IMR-90 (cell line): ENCODE data around the gene KCNQ1. TPM values are rescaled to one million over a fixed set of nuclear protein-coding genes. Genes with fewer than 3 reads are reported as not detected.

Experiments
- ATAC-seq: fragments of 200-7000 bp; cut with Tn5 transposase; 2 replicates; pipeline ENCODE4 v1.9.1; 2020; ENCODE audit warnings: low read depth, mild to moderate bottlenecking, moderate library complexity
- BruUV-seq: library from RNA; stranded (reverse); fragments of 400-500 nt; replicated peaks from 2 replicates; lab custom pipeline; 2021; lab: Mats Ljungman, UMichigan
- CTCF ChIA-PET: fragments of 300-600 bp; formaldehyde crosslinking; extraction: SDS; loops from one replicate; lab custom pipeline; 2021; ENCODE audit warnings: antibody characterized with exemption; lab: Yijun Ruan, JAX
- POLR2A ChIA-PET: fragments of 300-600 bp; sonication (Branson Sonifier 250); formaldehyde crosslinking; loops from one replicate; lab custom pipeline; 2022; ENCODE audit warnings: antibody characterized with exemption; ENCODE audit not compliant: unreplicated experiment; lab: Charles Lee
- DNase-seq: peaks from one replicate; pipeline ENCODE4 v3.0.0; 2013
- H2AFZ ChIP-seq: replicated peaks from 2 replicates; pipeline ENCODE3; 2013; ENCODE audit warnings: low read length, mild to moderate bottlenecking; ENCODE audit not compliant: poor library complexity
- H2AK5ac ChIP-seq: 2 replicates; pipeline ENCODE4 v1.6.1; 2013; ENCODE audit warnings: low read depth, low read length, inconsistent platforms
- H2AK9ac ChIP-seq: replicated peaks from 2 replicates; pipeline ENCODE3; 2013; ENCODE audit warnings: mild to moderate bottlenecking, low read depth, low read length, moderate library complexity; ENCODE audit not compliant: poor library complexity
- H2BK120ac ChIP-seq: 2 replicates; pipeline ENCODE4 v1.6.1; 2013; ENCODE audit warnings: low read depth, low read length, inconsistent platforms
- H2BK15ac ChIP-seq: 3 replicates; pipeline ENCODE4 v1.6.1; 2013; ENCODE audit warnings: low read depth, low read length, inconsistent platforms
- H2BK20ac ChIP-seq: 2 replicates; pipeline ENCODE4 v1.6.1; 2013; ENCODE audit warnings: low read depth, mild to moderate bottlenecking, inconsistent platforms, low read length, moderate library complexity
- H2BK5ac ChIP-seq: 2 replicates; pipeline ENCODE4 v1.6.1; 2013; ENCODE audit warnings: mild to moderate bottlenecking, low read depth, low read length, inconsistent platforms; ENCODE audit not compliant: poor library complexity, severe bottlenecking
- H3K14ac ChIP-seq: replicated peaks from 2 replicates; pipeline ENCODE4 v1.6.1; 2013; ENCODE audit warnings: low read depth, low read length, inconsistent platforms
- H3K18ac ChIP-seq: 2 replicates; pipeline ENCODE4 v1.6.1; 2013; ENCODE audit warnings: low read depth, low read length, control low read depth
- H3K23ac ChIP-seq: 2 replicates; pipeline ENCODE4 v1.6.1; 2013; ENCODE audit warnings: low read depth, low read length, inconsistent platforms
- H3K27ac ChIP-seq: 2 replicates; pipeline ENCODE4 v1.5.1; 2013; ENCODE audit warnings: mild to moderate bottlenecking, control low read depth, low read length; ENCODE audit not compliant: insufficient read depth
- H3K27me3 ChIP-seq: 2 replicates; pipeline ENCODE4 v1.6.1; 2013; ENCODE audit warnings: low read length; ENCODE audit not compliant: control insufficient read depth, insufficient read depth
- H3K36me3 ChIP-seq: 2 replicates; pipeline ENCODE4 v1.6.1; 2013; ENCODE audit warnings: low read length, mixed read lengths; ENCODE audit not compliant: control insufficient read depth, insufficient read depth
- H3K4ac ChIP-seq: 2 replicates; pipeline ENCODE4 v1.6.1; 2013; ENCODE audit warnings: low read depth, low read length, inconsistent platforms
- H3K4me1 ChIP-seq: 2 replicates; pipeline ENCODE4 v1.6.1; 2013; ENCODE audit warnings: low read length, mixed read lengths; ENCODE audit not compliant: control insufficient read depth, insufficient read depth
- H3K4me2 ChIP-seq: 2 replicates; pipeline ENCODE4 v1.6.1; 2013; ENCODE audit warnings: low read depth, mild to moderate bottlenecking, control low read depth, low read length, moderate library complexity
- H3K4me3 ChIP-seq: 2 replicates; pipeline ENCODE4 v1.5.1; 2013; ENCODE audit warnings: low read depth, mild to moderate bottlenecking, control low read depth, low read length, moderate library complexity; ENCODE audit not compliant: insufficient read depth
- H3K56ac ChIP-seq: 2 replicates; pipeline ENCODE4 v1.6.1; 2013; ENCODE audit warnings: low read length, inconsistent platforms; ENCODE audit not compliant: insufficient read depth; ENCODE audit errors: extremely low read depth
- H3K79me1 ChIP-seq, 2 experiments: 2 replicates each; pipeline ENCODE4 v1.6.1; 2013; ENCODE audit warnings: low read length in 2 of 2, inconsistent platforms in 1 of 2, low read depth in 1 of 2
- H3K9ac ChIP-seq: 2 replicates; pipeline ENCODE4 v1.6.1; 2013; ENCODE audit warnings: low read depth, low read length, control low read depth
- H3K9me1 ChIP-seq: 2 replicates; pipeline ENCODE4 v1.6.1; 2013; ENCODE audit warnings: low read length, inconsistent platforms; ENCODE audit not compliant: insufficient read depth
- H3K9me3 ChIP-seq: 2 replicates; pipeline ENCODE4 v1.6.1; 2013; ENCODE audit warnings: low read length; ENCODE audit not compliant: control insufficient read depth, insufficient read depth
- H4K20me1 ChIP-seq: 2 replicates; pipeline ENCODE4 v1.6.1; 2013; ENCODE audit warnings: low read length, inconsistent platforms; ENCODE audit not compliant: insufficient read depth
- H4K5ac ChIP-seq: 2 replicates; pipeline ENCODE4 v1.6.1; 2013; ENCODE audit warnings: mild to moderate bottlenecking, low read depth, low read length, control low read depth
- H4K8ac ChIP-seq, 2 experiments: 2 replicates each; pipeline ENCODE4 v1.6.1; 2013; ENCODE audit warnings: low read depth in 2 of 2, low read length in 2 of 2, control low read depth in 1 of 2, inconsistent platforms in 1 of 2
- H4K91ac ChIP-seq: 2 replicates; pipeline ENCODE4 v1.6.1; 2013; ENCODE audit warnings: low read depth, low read length, inconsistent platforms; ENCODE audit not compliant: insufficient read depth
- MAFK ChIP-seq: IDR thresholded peaks from 2 replicates; pipeline ENCODE4 v1.6.1; 2012; ENCODE audit warnings: low read depth, low read length, improper control_type of control experiment
- WGBS, 2 experiments: methylation state at CpG; one replicate each; pipeline versions ENCODE4 v1.1.5 to v1.1.7; 2013; ENCODE audit warnings: missing lambda C conversion rate in 2 of 2; ENCODE audit not compliant: insufficient read length in 1 of 2; ENCODE audit errors: extremely low coverage in 2 of 2; 5-methylcytosine and 5-hydroxymethylcytosine counted together
- dilution Hi-C: fragments of 300-500 bp; cut with HindIII; formaldehyde crosslinking; loops from one replicate; pipeline ENCODE4 v1.14.3; 2018; ENCODE audit warnings: low sequenced_read_pairs; ENCODE audit not compliant: unreplicated experiment
- in situ Hi-C: fragments of 300-500 bp; cut with MboI; formaldehyde crosslinking; loops from 3 replicates; pipeline ENCODE4 v1.14.3; 2019; ENCODE audit warnings: low sequenced_read_pairs, inconsistent platforms, mixed read lengths
- intact Hi-C: fragments of 100-400 bp; cut with micrococcal nuclease; formaldehyde crosslinking; loops from 2 replicates; pipeline ENCODE4 v1.10.0; 2022
- polyA plus RNA-seq, 3 experiments: library from polyadenylated mRNA; depleted of rRNA; stranded (reverse); fragments of >200 nt; gene quantifications; 2 replicates each; pipeline ENCODE4 v1.2.3, GENCODE V29; 2012; ENCODE audit warnings: low replicate concordance in 1 of 3
- total RNA-seq: library from RNA; depleted of rRNA; stranded (reverse); fragments of >200 nt; gene quantifications from 2 replicates; pipeline ENCODE4 v1.2.3, GENCODE V29; 2012

Gene KCNQ1
- total and polyA plus RNA-seq, 2 of the 4 experiments (the other 2 are of a cell fraction): 0.07 TPM; not detected in 1

- 49% methylated on average over 4 of the region's 13 CpGs; no CpG with 5 or more reads in 1 of the 2 experiments for WGBS, 2 experiments
- Histone ChIP-seq H2BK120ac (no peak overlapping the region), H3K14ac (no peak overlapping the region), H3K4ac (no peak overlapping the region), H2AFZ (no peak overlapping the region), H4K5ac (no peak overlapping the region), H3K36me3 (no peaks in the 10 kb centered on the region), H4K8ac (no peak overlapping the region), H3K56ac (no peak overlapping the region), H3K27ac (no peak overlapping the region), H3K27me3 (peaks cover 35% of the 10 kb centered on the region), H3K9me3 (no peaks in the 10 kb centered on the region), H3K4me3 (no peak overlapping the region), H2AK9ac (no peak overlapping the region), H2BK15ac (no peak overlapping the region), H3K79me1 (no peaks in the 10 kb centered on the region), H2BK5ac (no peak overlapping the region), H3K23ac (no peak overlapping the region), H3K9me1 (no peaks in the 10 kb centered on the region), H3K18ac (no peak overlapping the region), H4K91ac (no peak overlapping the region), H3K4me1 (no peaks in the 10 kb centered on the region), H3K4me2 (no peak overlapping the region), H2AK5ac (no peak overlapping the region), H4K20me1 (no peaks in the 10 kb centered on the region), H3K9ac (no peak overlapping the region), H2BK20ac (no peak overlapping the region)
- intact Hi-C loops: no loop called here
- ChIA-PET CTCF (no interaction called here), POLR2A (interaction anchor here (0.5 kb wide), 1 partner anchor 10 kb away, joined by 3 read pairs; no protein-coding TSS in a partner anchor)
- DNase-seq (no peak), ATAC-seq (no peak)
- BruUV-seq: no TSS peak
- dilution Hi-C loops: no loop called here
- in situ Hi-C loops: no loop called here
- no peak for TF ChIP-seq MAFK
Measured at GRCh38 chr11:2459796-2460531, 15.2 kb downstream of the KCNQ1 start.
